Type B pancreatic cell (in vitro differentiated cells): ENCODE measurements around the gene IL20RB. TPM values are rescaled to one million over a fixed set of nuclear protein-coding genes. Genes with fewer than 3 reads are reported as not detected.

Source experiments
- DNase-seq: peaks from one replicate; pipeline ENCODE4 v3.0.0; 2021; ENCODE audit warnings: mixed read lengths; ENCODE audit not compliant: unreplicated experiment; ENCODE audit errors: extremely low spot score
- H3K27ac Mint-ChIP-seq: 2 replicates; pipeline ENCODE4 v1.8.0; 2021; ENCODE audit warnings: mild to moderate bottlenecking, mixed read lengths
- H3K27me3 Mint-ChIP-seq: 2 replicates; pipeline ENCODE4 v1.8.0; 2021; ENCODE audit warnings: mixed read lengths
- H3K36me3 Mint-ChIP-seq: 2 replicates; pipeline ENCODE4 v1.8.0; 2021; ENCODE audit warnings: mixed read lengths
- H3K4me1 Mint-ChIP-seq: one replicate; pipeline ENCODE4 v1.8.0; 2021; ENCODE audit warnings: mixed read lengths; ENCODE audit not compliant: unreplicated experiment
- H3K4me3 Mint-ChIP-seq: 2 replicates; pipeline ENCODE4 v1.8.0; 2021; ENCODE audit warnings: mild to moderate bottlenecking, mixed read lengths
- H3K9me3 Mint-ChIP-seq: 2 replicates; pipeline ENCODE4 v1.8.0; 2021; ENCODE audit warnings: mixed read lengths
- long read RNA-seq: library from polyadenylated mRNA; unstranded; transcript quantifications from one replicate; pipeline ENCODE4 v2.0.0, GENCODE V29; 2020
- total RNA-seq: library from RNA; stranded (reverse); gene quantifications from 2 replicates; pipeline ENCODE4 v1.2.1, GENCODE V29; 2021; ENCODE audit warnings: low replicate concordance
- TF ChIP-seq, protein P1 (sequence below): fragments of 200-600 bp; sonication (generic); conservative IDR thresholded peaks from 2 replicates; pipeline ENCODE4 v1.5.0; 2021; ENCODE audit warnings: antibody characterized with exemption, mild to moderate bottlenecking

Gene IL20RB, protein sequence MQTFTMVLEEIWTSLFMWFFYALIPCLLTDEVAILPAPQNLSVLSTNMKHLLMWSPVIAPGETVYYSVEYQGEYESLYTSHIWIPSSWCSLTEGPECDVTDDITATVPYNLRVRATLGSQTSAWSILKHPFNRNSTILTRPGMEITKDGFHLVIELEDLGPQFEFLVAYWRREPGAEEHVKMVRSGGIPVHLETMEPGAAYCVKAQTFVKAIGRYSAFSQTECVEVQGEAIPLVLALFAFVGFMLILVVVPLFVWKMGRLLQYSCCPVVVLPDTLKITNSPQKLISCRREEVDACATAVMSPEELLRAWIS
- total RNA-seq, result 0.31 and 0.56 TPM in 2 replicates
- long read RNA-seq, partial matches to known transcripts, result 0 of 4 reads
- long read RNA-seq, other reads (novel, unspliced or antisense), result 3 of 4 reads

DNA sequence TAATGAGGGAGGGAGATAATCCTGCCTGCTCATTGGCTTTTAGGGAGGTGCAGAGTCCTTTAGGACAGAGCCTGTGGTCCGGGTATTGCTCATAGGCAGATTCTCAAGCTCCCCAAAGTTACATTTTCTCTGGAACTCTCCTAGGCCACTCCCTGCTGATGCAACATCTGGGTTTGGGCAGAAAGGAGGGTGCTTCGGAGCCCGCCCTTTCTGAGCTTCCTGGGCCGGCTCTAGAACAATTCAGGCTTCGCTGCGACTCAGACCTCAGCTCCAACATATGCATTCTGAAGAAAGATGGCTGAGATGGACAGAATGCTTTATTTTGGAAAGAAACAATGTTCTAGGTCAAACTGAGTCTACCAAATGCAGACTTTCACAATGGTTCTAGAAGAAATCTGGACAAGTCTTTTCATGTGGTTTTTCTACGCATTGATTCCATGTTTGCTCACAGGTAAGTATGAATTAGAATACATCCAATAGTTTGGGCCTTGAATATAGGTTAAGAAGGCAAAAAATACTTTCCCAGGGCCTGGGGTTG, at the start of gene IL20RB:
IL20RB (plus strand) TSS at position 233 of the 538 bp plus-strand sequence; CDS start at position 364, 131 bp downstream.
- Mint-ChIP-seq H3K4me1 (peaks cover 21% of the 10 kb centered on the region), H3K36me3 (no peaks in the 10 kb centered on the region), H3K9me3 (no peaks in the 10 kb centered on the region), H3K27me3 (no peaks in the 10 kb centered on the region), H3K4me3 (no peak within 1 kb of the TSS), H3K27ac (no peak within 1 kb of the TSS)
- no peak for DNase-seq
- TF ChIP-seq, protein P1, sequence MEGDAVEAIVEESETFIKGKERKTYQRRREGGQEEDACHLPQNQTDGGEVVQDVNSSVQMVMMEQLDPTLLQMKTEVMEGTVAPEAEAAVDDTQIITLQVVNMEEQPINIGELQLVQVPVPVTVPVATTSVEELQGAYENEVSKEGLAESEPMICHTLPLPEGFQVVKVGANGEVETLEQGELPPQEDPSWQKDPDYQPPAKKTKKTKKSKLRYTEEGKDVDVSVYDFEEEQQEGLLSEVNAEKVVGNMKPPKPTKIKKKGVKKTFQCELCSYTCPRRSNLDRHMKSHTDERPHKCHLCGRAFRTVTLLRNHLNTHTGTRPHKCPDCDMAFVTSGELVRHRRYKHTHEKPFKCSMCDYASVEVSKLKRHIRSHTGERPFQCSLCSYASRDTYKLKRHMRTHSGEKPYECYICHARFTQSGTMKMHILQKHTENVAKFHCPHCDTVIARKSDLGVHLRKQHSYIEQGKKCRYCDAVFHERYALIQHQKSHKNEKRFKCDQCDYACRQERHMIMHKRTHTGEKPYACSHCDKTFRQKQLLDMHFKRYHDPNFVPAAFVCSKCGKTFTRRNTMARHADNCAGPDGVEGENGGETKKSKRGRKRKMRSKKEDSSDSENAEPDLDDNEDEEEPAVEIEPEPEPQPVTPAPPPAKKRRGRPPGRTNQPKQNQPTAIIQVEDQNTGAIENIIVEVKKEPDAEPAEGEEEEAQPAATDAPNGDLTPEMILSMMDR, result no peak

DNA sequence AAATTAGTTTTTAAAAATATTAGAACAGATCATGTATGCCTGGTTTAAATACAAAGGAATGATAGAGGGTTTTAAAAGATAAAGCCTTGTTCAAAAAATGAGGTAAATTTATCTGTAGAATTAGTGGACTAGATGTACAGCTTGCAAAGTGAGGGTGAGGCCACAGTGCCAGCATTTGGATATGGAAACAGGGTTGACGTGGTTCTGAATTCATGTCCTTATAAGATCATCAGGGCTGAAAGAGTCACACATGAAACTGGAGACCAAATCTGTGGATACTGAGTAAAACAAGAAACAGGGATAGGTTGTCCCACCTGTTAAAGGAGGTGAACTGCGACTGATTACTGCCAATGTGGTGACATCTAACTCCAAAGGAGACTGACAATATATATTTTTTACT, 49.5 kb upstream of the IL20RB start:
- Mint-ChIP-seq H3K9me3 (peaks cover 10% of the 10 kb centered on the region), H3K27me3 (no peaks in the 10 kb centered on the region), H3K27ac (no peak overlapping the region), H3K36me3 (peaks cover 31% of the 10 kb centered on the region), H3K4me1 (no peaks in the 10 kb centered on the region), H3K4me3 (no peak overlapping the region)
- TF ChIP-seq, protein P1, result no peak
- no peak for DNase-seq

DNA sequence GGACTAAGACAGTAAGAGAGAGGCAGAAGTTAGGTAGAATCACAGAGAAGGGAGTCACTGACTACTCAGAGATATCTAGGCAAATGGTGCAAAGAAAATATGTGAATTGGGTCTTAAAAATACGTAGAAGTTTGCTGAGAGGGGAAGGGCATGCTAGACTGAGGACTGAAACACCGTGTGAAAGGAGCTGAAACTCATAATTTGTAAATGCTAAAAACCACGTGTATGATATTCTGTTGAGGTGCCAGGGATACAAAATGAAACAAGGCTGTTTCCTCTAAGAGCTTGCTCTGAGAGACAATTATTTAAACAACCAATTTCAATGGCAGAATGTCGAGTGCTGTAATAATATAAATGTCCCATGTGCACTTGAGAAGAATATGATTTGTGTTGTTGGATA, 48.6 kb upstream of the IL20RB start:
- no peaks in the 10 kb centered on the region for H3K27me3 Mint-ChIP-seq
- H3K9me3 Mint-ChIP-seq, result peaks cover 10% of the 10 kb centered on the region
- no peak for DNase-seq
- H3K27ac Mint-ChIP-seq, result no peak overlapping the region
- peaks cover 26% of the 10 kb centered on the region for H3K36me3 Mint-ChIP-seq
- TF ChIP-seq, protein P1, result no peak
- peaks cover 3% of the 10 kb centered on the region for H3K4me1 Mint-ChIP-seq
- no peak overlapping the region for H3K4me3 Mint-ChIP-seq

DNA sequence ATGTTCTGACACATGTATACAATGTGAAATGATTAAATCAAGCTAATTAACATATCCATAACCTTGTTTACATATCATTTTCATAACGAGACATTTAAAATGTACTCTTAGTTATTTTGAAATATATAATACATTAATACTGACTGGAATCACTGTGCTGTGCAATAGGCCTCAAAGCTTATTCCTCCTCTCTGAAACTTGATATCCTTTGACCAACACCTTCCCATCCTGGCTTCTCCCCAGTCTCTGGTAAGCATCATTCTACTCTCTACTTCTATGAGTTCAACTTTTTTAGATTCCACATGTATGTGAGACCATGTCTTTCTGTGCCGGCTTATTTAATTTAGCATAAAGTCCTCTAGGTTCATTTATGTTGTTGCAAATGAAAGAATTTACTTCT, 47.1 kb upstream of the IL20RB start:
- Mint-ChIP-seq H3K4me1 (peaks cover 14% of the 10 kb centered on the region), H3K4me3 (no peak overlapping the region), H3K27ac (no peak overlapping the region), H3K9me3 (peaks cover 17% of the 10 kb centered on the region), H3K36me3 (peaks cover 37% of the 10 kb centered on the region), H3K27me3 (no peaks in the 10 kb centered on the region)
- DNase-seq, result no peak
- TF ChIP-seq, protein P1, result no peak

DNA sequence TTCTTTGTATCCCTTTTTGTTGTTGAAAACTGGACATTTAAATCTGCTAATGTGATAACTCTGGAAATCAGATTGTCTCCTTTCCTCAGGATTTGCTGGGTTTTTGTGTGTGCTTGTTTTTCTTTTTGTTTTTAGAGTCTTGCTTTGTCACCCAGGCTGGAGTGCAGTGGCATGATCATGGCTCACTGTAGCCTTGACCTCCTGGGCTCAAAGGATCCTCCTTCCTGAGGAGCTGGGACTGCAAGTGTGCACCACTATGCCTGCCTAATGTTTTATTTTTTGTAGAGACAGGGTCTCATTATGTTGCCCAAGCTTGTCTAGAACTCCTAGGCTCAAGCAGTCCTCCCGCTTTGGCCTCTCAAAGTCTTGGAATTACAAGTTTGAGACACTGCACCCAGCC, 44.6 kb upstream of the IL20RB start:
- Mint-ChIP-seq H3K9me3 (peaks cover 11% of the 10 kb centered on the region), H3K4me1 (peaks cover 14% of the 10 kb centered on the region), H3K36me3 (peaks cover 29% of the 10 kb centered on the region), H3K27ac (no peak overlapping the region), H3K4me3 (no peak overlapping the region), H3K27me3 (no peaks in the 10 kb centered on the region)
- no peak for DNase-seq
- TF ChIP-seq, protein P1, result no peak
